ENCODE data around the gene CD2. TPM values are rescaled to one million over a fixed set of nuclear protein-coding genes. Genes with fewer than 3 reads are reported as not detected.

The CD2 gene
- total and polyA plus RNA-seq, 2 donors (not counting 3 experiments of a cell fraction or from before 2014, with no cell fraction given) = not detected

DNA sequence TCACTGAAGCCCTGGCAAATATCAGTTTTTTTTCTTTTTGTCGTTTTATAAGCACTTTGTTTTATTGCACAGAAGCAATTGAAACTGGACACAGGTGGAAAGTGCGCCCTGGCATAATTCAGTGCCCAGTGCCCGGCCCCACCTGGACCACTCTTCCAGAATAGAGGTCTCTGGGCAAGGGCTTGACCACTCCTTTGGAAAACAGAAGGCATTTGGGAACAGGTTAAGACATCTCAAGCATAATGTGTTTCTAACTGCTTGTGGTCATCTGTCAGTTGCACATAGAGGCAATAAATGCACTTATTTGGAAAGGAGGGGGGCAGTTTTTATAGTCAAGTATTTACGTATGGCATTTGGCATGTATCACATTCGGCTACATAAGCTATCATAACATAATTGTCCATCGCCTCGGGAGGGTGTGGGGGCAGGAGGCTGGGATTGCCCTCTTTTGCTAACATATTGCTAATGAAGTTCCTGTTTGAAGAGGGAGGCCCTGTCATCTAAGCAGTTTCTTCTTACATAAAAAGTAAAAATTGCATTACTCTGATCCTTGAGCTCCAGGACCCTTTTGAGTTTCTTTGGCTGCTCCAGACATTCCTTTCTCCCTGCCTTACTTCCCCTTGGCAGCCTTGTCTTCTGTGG, 14.7 kb upstream of the CD2 start:
- Histone ChIP-seq H3K4me1 (ENCODE audit: control insufficient read depth, extremely low read depth, insufficient read depth, low read length) (no peaks in the 10 kb centered on the region), H3K27me3 (ENCODE audit: control insufficient read depth in 2 of 2, insufficient read depth in 2 of 2, low read length in 2 of 2) (no peaks in the 10 kb centered on the region), H3K9ac (replicated peaks; ENCODE audit: extremely low read depth, insufficient read depth, low read length) (no peak overlapping the region), H3K79me2 (ENCODE audit: control insufficient read depth, insufficient read depth, low read length) (no peaks in the 10 kb centered on the region), H4K20me1 (replicated peaks; ENCODE audit: control insufficient read depth, extremely low read depth, insufficient read depth, low read length) (no peaks in the 10 kb centered on the region), H3K27ac (ENCODE audit: insufficient read depth, low read depth, low read length) (no peak overlapping the region), H3K4me3 (replicated peaks in 1 of 3; ENCODE audit: insufficient read depth in 1 of 3, low read depth in 1 of 3, low read length in 3 of 3) (no peak overlapping the region), H3K9me1 (replicated peaks; ENCODE audit: control insufficient read depth, extremely low read depth, insufficient read depth, low read length) (no peaks in the 10 kb centered on the region), H3K36me3 (ENCODE audit: control insufficient read depth in 2 of 2, extremely low read depth in 1 of 2, insufficient read depth in 2 of 2, low read length in 2 of 2) (no peaks in the 10 kb centered on the region), H3K9me3 (replicated peaks; ENCODE audit: control insufficient read depth, insufficient read depth, low read length) (no peaks in the 10 kb centered on the region), H3K4me2 (ENCODE audit: insufficient read depth, low read length) (no peak overlapping the region), H2AFZ (ENCODE audit: low read depth, low read length) (no peak overlapping the region)
- CTCF ChIA-PET = interaction anchor here (1.0 to 3.9 kb wide), 3 partner anchors 15 to 319 kb away, joined by 3 to 91 read pairs (median 11); partner anchors contain the start of genes CD2 and TTF2
- intact Hi-C loops (cut with micrococcal nuclease) = loop anchor here (5.0 kb wide), 2 partner anchors 167 to 388 kb away; partner anchors contain the start of gene CD58
- POLR2A ChIA-PET = no interaction called here
- no peak for TF ChIP-seq EZH2 (IDR thresholded peaks at IDR 0.05; ENCODE audit: borderline replicate concordance, low read depth, low read length, severe bottlenecking)
- TF ChIP-seq GATA2 (IDR thresholded peaks at IDR 0.05; ENCODE audit: insufficient read depth, insufficient read length, low read depth, low read length) = no peak
- TF ChIP-seq POLR2A (IDR thresholded peaks at IDR 0.05; ENCODE audit: low read depth, low read length) = no peak
- no peak for TF ChIP-seq FOS (IDR thresholded peaks at IDR 0.05; ENCODE audit: borderline replicate concordance, insufficient read depth, low read length)
- TF ChIP-seq POLR2AphosphoS5 (IDR thresholded peaks at IDR 0.05; ENCODE audit: insufficient read depth, low read depth, low read length) = no peak
- no peak for TF ChIP-seq MAX (IDR thresholded peaks at IDR 0.05; ENCODE audit: insufficient read depth, insufficient read length)
- TF ChIP-seq, protein P1, sequence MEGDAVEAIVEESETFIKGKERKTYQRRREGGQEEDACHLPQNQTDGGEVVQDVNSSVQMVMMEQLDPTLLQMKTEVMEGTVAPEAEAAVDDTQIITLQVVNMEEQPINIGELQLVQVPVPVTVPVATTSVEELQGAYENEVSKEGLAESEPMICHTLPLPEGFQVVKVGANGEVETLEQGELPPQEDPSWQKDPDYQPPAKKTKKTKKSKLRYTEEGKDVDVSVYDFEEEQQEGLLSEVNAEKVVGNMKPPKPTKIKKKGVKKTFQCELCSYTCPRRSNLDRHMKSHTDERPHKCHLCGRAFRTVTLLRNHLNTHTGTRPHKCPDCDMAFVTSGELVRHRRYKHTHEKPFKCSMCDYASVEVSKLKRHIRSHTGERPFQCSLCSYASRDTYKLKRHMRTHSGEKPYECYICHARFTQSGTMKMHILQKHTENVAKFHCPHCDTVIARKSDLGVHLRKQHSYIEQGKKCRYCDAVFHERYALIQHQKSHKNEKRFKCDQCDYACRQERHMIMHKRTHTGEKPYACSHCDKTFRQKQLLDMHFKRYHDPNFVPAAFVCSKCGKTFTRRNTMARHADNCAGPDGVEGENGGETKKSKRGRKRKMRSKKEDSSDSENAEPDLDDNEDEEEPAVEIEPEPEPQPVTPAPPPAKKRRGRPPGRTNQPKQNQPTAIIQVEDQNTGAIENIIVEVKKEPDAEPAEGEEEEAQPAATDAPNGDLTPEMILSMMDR (IDR thresholded peaks at IDR 0.05; ENCODE audit: extremely low read depth in 1 of 2, insufficient read depth in 1 of 2, low read depth in 1 of 2, low read length in 2 of 2) = no peak
- TF ChIP-seq JUN (IDR thresholded peaks at IDR 0.05; ENCODE audit: borderline replicate concordance, insufficient read depth, insufficient read length, low read depth) = no peak
- TF ChIP-seq MYC (IDR thresholded peaks at IDR 0.05; ENCODE audit: low read depth, low read length) = no peak
- FAIRE-seq (no peak), DNase-seq (ENCODE audit: low read depth, low spot score) (no peak)
- dilution Hi-C loops (cut with MboI; ENCODE audit: extremely low pct_ligation_motif_present, low sequenced_read_pairs) = no loop called here
- BruUV-seq (replicated peaks) = no TSS peak
